GM21717 (cell line): ENCODE data around the gene MGAT3.
"Not testable (repeated sequence)": the region's sequence is repeated elsewhere in the genome, so short reads cannot be mapped to it uniquely, and the experiment has no call there.

Experiments
- ATAC-seq: cut with Tn5 transposase; IDR thresholded peaks from one replicate; pipeline ENCODE4 v1.9.1; 2021; ENCODE audit warnings: mild to moderate bottlenecking, moderate library complexity; ENCODE audit not compliant: unreplicated experiment

MGAT3 gene, protein sequence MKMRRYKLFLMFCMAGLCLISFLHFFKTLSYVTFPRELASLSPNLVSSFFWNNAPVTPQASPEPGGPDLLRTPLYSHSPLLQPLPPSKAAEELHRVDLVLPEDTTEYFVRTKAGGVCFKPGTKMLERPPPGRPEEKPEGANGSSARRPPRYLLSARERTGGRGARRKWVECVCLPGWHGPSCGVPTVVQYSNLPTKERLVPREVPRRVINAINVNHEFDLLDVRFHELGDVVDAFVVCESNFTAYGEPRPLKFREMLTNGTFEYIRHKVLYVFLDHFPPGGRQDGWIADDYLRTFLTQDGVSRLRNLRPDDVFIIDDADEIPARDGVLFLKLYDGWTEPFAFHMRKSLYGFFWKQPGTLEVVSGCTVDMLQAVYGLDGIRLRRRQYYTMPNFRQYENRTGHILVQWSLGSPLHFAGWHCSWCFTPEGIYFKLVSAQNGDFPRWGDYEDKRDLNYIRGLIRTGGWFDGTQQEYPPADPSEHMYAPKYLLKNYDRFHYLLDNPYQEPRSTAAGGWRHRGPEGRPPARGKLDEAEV

DNA sequence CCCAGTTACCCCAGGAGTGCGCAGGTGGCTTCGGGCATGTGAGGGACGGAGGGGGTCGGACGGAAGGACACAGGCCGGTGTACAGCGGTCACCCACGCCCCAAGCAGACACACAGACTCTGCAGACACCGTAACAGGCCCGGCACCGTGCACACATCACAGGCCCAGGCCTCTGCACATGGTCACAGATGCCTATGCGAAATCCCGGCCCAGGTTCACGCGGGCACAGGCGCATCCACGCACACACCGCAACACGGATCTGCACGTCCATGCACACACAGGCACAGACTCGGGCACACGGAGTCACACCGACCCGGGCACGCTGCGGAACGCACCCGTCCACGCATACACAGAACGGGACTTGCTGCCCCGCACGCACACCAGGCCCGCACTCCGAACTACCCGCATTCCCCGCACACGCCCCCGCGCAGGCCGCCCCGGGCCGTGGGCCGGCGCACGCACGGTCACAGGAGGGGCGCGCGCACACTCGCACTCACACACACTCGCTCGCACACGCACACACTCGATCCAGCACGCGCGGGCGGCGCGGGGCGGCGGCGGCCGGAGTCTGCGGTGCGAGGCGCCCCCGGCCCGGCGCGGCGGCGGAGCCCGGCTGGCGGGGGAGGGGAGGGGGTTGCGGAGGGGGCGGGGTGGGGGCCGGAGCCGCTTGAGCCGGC, at the start of gene MGAT3:
TSS of gene MGAT3 (plus strand) at position 491 of the 676 bp plus-strand sequence. CDS start 30,336 bp downstream, outside the sequence.
- ATAC-seq, result no peak

GRCh38 chr22:39408173-39408572, 48.6 kb upstream of the MGAT3 start:
- no peak for ATAC-seq

DNA sequence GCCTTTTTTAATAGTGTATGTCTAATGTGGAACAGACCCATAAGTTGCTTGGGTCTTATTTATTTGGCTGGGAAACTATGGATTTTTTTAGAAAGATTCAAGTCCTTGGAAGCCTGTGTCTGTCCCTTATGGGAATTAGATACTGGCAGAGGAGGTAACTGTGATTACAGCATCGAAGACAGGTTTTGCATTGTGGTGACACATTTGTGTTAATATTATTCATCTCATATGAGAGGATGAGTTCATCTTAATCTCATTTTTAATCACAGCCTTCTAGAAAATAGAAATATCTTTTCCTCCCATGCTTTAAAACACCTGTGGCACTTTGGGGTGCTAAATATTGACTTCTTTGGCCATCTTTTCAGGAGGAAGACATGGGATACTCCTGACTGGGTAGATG, 48.0 kb upstream of the MGAT3 start:
- no peak for ATAC-seq

DNA sequence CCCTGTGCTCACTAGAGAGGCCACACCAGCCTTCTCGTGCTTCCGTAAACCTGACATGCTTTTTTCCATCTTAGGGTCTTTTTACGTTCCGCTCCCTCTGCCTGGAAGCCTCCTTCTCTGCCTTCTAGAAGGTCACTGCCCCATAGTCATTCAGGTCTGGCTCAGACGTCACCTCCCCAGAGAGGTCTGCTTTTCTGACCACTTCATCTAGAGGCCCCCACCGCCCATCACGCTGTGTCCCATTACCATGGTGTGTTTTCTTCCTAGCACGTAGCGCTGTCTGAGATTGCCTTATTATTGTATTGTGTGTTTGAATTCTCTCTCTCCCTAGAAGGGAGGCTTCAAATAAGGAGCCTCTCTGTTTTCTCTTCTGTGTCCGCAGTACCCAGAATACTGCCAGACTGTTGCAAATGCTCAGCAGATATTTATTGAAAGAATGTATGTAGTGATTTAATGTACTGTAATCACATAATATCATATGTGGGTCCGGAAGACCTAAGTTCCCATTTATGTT, 47.2 kb upstream of the MGAT3 start:
- ATAC-seq, result no peak

- no peak for ATAC-seq
These were observed 46.5 kb upstream of the MGAT3 start for GRCh38 chr22:39410264-39410663.

- ATAC-seq, result not testable (repeated sequence)
These were observed 44.9 kb upstream of the MGAT3 start for GRCh38 chr22:39411828-39412365.

- not testable (repeated sequence) for ATAC-seq
These were observed 43.6 kb upstream of the MGAT3 start for GRCh38 chr22:39413204-39413603.

DNA sequence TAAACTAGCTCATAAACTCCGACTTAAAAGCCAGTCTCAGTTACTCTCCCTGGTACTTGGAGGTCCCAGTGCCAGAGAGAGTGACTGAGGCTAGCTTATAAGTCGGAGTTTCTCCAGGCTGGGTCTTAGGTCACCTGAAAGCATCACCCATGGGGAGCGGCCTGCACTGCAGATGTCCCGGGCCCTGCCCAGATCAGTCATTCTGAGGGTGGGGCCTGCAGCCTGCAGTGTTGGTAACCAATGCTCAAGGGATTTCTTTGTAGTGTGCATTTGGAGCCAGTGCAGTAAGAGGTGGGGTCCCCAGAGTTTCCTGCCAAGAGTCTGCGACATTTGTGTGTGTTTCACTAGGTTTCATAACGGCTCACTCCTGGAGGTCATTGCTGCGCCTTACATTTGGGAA, 42.4 kb upstream of the MGAT3 start:
- no peak for ATAC-seq

GRCh38 chr22:39414886-39415285, 41.9 kb upstream of the MGAT3 start:
- no peak for ATAC-seq

DNA sequence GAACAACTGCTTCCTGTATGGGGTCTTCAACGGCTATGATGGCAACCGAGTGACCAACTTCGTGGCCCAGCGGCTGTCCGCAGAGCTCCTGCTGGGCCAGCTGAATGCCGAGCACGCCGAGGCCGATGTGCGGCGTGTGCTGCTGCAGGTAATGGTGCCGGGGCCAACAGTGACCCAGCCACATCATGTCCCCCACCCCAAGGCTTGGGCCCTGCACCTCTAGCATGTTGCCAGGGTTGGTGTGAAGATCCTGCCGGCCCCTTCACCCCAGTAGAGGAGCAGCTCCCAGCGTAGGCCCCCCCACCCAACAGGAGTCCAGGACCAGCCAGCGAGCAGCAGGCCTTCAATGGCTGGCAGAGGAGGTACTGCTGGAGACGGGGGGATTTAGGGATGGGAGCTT, 41.3 kb upstream of the MGAT3 start:
- ATAC-seq, result no peak

DNA sequence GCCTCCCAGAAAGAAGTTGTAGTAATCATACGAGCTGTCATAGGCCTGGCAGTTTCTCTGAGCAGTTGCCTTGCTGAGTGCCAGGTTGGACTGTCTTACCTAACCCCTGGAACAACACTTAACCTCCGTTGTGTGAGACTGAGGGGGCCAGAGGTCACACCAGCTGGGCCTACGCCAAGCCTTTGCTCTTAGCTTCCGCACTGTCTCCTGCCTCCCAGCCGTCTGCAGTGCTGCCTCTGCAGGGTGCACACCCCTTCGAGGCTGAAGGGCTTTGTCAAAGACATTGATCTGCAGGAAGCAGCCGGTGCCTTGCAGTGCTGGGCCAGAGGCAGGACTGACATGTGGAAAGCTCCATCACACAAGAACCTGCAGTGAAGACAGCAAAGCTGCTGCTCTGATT, 40.5 kb upstream of the MGAT3 start:
- ATAC-seq, result no peak

GRCh38 chr22:39417641-39418040, 39.2 kb upstream of the MGAT3 start:
- ATAC-seq, result no peak

DNA sequence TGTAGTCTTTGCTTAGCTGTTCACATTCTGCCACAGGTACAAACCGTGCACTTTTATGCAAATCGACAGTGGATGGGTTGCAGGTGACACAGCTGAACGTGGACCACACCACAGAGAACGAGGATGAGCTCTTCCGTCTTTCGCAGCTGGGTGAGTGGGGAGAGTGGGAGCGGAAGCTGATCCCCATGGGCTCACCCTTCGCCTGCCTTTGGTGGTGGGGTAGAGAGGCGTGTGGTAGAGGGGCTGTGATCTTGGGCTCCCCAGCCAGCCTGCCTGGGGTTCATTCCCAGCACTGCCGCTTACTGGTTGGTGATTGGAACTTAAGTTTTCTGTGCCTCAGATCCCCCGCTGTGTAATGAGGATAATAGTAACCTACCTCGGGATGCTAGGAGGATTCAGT, 38.1 kb upstream of the MGAT3 start:
- ATAC-seq, result no peak

GRCh38 chr22:39419096-39419495, 37.7 kb upstream of the MGAT3 start:
- no peak for ATAC-seq

DNA sequence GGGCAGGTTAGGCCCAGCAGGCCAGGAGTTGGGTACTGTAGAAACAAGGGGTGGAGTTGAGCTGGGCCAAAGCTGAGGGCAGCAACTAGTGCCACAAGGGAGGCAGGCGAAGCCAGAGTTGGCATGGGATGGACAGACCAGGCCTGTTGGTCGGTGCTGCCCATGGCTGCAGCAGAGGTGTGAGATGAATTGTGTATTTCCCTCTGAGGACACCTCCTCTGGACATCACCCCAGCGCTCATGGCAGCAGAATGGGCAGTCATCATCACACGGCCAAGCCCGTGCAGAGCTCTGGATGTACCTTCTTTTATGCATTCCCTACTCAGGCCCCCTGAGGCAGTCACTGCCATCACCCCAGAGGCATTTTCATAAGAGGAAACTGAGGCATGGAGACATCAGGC, 36.9 kb upstream of the MGAT3 start:
- no peak for ATAC-seq

DNA sequence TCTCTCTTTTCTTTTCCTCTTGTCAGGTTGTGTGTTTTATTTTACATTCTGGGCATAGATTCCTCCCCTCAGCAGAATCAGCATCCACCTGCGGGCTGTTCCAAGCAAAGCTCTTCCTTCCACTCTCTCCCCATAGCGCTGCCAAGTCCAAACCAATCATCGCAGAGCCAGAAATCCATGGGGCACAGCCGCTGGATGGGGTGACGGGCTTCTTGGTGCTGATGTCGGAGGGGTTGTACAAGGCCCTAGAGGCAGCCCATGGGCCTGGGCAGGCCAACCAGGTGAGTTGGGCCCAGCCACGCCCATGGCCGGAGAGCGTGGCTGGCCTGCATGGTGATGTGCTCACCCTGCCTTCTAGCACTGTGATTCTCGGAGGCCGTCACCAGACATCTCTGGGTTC, 35.1 kb upstream of the MGAT3 start:
- ATAC-seq, result no peak

DNA sequence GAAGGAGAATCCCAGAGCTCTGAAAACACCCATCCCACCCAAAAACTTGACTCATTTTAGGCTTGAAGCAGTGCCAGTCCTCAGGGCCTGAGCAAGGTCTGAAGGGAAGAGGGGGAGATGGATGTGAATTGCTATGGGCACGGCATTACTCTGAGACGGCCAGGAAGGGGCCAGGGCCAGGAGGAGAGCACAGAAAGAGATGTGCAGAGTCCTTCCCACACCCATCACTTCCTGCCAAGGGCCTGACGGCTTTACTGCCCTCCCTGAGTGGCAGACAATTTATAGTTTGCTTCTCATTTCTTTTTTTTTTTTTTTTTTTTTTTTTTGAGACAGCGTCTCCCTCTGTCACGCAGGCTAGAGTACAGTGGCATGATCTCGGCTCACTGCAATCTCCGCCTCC, 34.7 kb upstream of the MGAT3 start:
- no peak for ATAC-seq

DNA sequence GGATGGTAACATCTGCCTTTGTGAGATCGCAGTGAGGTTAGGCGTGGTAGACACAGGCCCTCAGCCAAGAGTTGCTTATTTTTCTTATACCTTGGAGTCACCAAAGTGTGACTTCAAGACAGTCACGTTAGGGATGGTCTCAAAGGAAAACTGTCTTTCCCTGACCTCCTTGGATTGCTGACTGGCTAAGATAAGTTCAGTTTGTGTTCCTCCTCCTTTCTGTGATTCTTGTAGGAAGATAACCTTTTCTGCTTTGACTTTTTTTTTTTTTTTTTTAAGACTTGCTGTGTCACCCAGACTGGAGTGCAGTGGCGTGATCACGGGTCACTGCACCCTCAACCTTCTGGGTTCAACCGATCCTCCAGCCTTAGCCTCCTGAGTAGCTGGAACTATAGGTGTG, 34.1 kb upstream of the MGAT3 start:
- no peak for ATAC-seq

DNA sequence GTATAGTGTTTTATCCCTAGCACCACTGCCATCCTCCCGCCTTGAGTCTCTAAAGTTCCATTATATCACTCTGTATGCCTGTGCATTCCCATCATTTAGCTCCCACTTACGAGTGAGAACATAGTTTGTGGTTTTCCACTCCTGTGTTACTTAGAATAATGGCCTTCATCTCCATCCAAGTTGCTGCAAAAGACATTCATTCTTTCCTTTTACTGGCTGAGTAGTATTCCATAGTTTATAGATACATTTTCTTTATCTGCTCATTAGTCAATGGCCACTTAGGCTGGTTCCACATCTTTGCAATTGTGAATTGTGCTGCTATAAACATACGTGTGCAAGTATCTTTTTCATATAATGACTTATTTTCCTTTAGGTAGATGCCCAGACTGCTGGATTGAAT, 32.8 kb upstream of the MGAT3 start:
- no peak for ATAC-seq

DNA sequence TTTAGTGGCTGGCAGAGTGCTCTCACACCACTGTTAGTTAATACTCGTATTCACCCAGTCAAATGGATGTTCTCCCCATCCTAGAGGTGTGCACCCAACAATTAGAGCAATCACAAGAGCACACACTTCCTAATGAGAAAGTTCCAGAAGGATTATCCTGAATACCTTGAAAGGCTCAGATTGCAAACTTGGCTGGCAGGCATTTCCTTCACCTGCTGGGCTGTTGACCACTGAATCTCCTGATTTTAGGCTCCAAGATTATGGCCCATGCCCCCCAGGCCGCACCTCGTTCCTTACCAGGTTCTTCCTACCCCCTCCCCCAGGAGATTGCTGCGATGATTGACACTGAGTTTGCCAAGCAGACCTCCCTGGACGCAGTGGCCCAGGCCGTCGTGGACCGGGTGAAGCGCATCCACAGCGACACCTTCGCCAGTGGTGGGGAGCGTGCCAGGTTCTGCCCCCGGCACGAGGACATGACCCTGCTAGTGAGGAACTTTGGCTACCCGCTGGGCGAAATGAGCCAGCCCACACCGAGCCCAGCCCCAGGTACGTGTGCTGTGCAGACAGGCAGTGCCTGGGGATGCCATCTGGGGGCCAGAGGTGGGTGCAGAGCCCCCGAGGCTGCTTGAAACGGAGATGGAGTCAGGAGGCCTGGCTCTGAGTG, 30.3 kb upstream of the MGAT3 start:
- ATAC-seq, result no peak
